GM19099 (cell line): ENCODE measurements around the gene SNX9.

ENCODE experiments used
- POLR2A ChIP-seq: IDR thresholded peaks from 3 replicates; pipeline ENCODE4 v1.6.1; 2011; ENCODE audit warnings: low read depth; ENCODE audit not compliant: insufficient read length; ENCODE audit errors: extremely low read depth

Gene SNX9

DNA sequence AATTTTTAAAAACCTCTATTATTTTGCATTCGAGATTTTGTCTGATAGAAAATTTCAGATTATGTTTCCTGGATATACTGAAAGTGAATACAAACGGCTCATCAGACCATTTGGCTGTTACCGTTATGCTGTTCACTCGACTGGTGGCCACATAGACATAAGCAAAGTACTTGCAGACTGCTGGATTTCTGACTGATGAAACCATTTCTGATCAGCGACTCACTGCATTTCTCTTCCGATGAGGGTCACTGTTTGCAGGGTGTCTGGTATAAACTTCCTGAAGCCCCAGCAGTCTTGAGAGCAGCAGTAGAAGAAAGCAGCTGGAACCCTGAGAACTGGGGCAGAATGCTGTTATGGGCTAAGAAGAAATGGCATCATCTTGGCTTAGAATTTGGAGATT lies 17.7 kb downstream of the SNX9 start:
- TF ChIP-seq POLR2A: no peak

DNA sequence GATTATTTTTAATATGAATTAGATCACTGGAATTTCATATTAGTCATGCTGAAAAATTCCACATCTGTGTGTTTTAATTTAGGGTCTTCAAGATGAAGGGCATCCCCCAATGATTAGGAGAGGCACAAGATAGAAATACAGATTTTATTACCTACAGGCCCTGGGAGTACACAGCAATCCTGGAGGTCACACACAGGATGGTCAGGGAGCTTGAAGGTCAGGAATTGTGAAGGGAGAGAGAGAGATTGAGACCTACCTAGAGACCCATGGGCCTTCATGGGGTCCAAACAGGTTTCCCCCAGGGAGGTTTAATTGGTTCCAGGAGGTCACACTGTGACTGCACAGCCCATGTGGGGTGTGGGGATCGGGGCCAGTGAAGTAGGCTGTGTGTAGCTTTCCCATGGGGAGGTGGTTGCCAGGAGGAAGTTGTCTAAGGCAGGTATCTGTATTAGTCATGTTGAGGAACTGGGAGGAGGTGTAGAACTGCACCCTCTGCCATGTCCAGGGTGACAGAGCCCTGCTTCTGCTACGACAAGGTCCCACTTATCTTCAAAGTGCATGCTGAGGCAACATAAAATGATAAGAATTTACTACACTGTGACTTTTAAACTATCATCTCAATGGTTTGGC lies 18.3 kb downstream of the SNX9 start:
- no peak for TF ChIP-seq POLR2A

DNA sequence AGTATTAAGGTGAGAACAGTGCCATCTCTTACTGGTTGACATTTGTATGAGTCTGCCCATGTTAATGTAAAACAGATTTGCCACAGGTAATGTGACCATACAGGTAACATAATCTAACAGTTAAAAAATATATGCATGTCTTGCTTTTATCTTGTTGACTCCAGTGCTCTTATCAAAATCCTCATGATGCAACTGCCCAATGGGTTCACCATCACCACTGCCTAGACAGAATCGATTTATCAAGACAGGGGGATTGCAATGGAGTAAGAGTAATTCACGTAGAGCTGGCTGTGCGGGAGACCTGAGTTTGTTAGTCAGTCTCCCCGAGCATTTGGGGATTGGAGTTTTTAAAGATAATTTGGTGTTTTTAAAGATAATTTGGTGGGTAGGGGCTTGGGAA lies 19.2 kb downstream of the SNX9 start:
- TF ChIP-seq POLR2A: no peak

DNA sequence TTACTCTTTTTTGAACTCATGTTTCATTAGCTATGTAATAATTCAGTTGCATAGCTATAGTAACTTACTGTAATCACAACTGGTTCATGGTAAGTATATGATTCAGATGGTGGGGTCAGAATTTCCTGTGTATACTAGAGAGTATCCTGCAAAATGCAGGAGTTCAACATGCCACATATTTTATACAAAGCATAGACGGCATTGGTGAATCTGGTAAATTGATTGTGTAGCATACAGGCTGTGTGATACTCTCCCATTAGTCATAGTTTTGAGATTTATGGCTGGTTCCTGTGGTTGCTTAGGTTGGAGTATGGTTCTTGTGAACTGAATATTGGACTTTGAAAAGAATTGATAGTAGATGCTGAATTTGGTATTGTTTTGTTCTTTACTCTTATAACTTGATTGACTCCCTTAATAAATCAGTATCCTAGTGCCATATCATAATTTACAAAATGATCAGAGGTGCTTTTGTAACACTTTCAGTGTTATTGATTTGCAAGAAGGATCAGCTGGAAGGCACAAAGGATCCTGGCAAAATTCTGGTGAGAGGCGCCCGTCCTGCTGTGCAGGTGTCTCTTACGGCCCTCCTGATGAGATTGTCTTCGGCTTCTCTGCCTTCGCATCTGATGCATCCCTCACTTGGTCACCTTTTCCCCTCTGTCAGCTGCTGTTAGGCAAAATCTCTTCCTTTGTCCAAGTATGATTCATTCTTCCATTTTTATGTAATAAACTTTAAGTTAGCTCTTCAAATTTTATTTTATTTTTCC lies 22.6 kb downstream of the SNX9 start:
- no peak for TF ChIP-seq POLR2A

DNA sequence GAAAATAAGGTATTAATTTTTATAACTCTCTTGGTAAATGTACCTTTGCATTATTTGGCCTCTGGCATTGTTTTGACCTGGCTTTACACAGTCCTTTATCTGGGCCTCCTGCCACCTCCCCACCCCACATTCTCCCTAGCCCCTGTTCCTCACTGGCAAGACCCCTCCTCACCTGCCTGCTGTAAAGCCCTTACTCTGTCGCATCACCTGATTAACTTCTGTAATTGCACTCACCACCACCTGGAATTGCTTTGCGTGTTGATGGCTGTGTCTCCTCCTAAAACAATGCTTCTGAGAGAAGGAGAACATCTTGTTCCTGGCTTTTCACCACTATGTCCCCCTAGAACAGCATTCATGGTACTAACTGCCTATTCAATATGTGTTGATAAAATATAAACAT lies 24.8 kb downstream of the SNX9 start:
- no peak for TF ChIP-seq POLR2A

DNA sequence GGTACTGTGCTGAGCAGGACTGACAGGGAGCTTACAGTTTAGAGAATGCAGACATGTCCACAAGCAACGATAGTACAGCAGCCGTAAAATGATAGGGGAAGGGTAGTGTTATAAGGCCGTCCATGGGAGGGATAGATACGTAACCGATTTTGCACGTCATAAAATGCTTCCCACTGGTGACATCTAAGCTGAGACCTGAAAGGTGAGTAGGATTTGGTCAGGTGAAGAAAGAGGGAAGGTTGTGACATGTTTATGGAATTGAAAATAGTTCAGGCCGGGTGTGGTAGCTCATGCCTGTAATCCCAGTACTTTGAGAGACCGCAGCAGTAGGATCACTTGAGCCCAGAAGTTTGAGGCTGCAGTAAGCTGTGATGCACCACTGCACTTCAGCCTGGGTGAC lies 25.6 kb downstream of the SNX9 start:
- TF ChIP-seq POLR2A: no peak

DNA sequence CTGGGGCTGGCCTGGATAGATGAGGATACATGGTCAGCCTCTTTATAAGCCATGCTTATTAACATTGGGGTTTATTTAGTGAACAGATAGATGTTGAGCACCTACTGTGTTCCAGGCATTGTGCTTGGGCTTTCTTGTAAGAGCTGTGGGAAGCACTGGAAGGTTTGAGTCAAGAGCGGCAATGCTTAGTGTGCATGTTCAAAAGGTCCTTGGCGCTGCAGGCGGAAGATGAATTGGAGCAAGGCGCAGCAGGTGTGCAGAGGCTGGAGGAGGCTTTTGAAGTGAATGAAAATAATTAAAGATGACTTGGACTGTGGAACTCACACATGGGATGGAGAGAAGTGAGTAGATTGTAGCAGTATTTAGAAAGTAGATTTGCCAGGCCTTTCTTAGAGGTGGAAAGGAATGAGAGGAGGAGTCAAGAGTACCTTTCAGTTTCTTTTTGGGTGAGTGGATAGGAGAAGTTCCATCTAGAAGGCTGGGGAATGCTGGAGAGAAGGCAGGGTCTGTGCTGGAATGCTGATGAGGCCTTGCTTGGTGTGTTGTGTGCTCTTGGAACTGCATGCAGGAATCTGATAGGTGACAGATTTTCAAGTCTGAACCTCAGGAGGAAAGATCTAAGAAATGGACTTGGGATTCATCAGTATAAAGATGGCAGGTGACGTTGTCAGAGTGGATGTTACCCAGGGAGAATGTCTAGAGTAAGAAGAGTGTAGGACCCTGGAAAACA lies 26.4 kb downstream of the SNX9 start:
- TF ChIP-seq POLR2A: no peak

DNA sequence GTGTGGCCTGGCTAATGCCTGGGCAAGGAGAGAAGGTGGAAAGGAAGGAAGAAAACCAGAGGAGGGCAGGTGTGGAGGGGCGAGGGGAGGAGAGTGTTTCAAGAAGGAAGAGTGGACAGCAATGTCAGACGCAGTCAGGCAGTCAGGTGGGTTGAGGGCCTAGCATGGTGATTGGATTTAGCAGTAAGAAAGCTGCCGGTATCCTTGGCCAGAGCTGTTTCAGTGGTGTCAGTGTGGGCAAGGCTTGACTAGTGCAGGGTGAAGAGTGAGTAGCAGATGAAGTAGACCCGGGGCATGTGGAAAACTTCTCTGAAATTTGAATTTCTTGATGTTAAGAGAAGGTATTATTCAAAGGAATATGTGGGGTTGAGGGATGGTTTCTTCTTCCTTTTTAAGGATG lies 27.0 kb downstream of the SNX9 start:
- TF ChIP-seq POLR2A: no peak

DNA sequence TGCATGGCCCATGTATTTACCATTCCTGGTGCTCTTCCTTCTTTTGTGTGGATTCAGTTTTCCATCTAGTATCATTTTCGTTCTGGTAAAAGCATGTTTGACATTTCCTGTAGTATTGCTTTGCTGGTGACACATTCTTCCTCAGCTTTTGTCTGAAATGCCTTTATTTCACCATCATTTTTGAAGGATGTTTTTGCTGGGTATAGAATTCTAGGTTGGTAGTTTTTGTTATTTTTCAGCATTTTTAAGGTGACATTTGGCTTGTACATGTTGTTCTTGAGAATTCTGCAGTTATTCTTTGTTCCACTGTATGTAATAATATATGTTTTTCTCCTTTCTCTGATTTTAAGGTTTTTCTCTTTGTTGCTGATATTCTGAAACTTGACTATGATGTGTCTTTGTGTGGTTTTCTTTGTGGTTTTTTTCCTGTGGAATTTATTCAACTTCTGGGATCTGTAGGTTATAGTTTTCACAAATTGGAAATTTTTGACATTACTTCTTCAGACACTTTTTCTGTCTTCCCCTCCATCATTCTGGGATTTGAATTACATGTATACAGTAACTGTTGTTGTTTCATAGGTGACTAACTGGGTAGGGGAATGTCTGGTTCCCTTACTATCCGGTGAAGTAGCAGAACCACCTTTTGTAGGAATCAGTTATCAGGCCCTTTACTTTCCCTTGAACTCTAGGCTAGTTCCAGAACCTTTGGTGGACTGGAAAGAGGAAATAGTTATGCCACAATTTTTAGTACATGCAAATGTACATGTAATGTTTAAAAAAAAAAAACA lies 30.2 kb downstream of the SNX9 start:
- TF ChIP-seq POLR2A: no peak

DNA sequence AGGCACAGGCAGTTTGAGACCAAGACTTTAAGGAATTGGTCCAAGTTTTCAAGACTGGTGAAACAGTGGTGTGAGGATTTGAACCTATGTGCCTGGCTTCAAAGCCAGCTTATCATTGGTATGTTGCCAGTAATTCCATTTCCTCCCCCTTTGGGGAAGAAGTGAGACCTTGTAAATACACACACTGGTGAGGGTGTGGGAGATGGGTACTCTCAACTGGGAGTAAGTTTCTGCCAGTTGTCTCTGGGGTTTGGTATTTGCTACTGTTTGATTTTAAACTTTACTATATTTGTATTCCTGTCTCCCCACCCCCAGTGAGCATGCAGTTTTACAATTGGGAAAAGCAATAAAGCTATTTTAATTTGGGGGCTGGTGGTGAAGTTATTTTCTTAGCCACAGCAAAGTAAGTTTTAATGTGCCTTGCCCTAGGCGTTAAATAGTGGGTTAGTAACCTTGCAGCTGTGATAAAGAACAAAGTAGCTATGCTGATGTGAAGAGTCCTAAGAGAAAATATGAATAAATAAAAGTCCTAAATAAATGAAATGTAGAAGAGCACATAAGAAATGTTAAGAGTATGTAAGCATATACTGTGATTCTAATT lies 31.0 kb downstream of the SNX9 start:
- TF ChIP-seq POLR2A: no peak

DNA sequence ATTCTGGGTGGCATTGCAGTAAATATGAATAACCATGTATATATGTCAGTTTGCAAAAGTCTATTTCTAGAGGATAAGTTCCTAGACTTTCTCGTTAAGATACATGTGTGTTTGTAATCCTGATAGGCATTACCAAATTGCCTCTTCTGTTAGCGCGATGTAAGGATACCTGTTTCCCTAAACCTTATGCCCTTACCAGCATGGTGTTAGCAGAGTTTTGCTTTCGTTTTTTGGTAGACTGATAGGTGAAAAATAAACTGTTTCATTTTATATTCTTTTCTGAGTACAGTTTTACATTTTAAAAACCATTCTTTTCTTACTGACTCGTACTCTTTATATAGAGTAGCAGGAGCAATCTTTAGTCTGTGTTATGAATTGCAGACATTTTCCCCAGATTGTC lies 32.3 kb downstream of the SNX9 start:
- TF ChIP-seq POLR2A: no peak

DNA sequence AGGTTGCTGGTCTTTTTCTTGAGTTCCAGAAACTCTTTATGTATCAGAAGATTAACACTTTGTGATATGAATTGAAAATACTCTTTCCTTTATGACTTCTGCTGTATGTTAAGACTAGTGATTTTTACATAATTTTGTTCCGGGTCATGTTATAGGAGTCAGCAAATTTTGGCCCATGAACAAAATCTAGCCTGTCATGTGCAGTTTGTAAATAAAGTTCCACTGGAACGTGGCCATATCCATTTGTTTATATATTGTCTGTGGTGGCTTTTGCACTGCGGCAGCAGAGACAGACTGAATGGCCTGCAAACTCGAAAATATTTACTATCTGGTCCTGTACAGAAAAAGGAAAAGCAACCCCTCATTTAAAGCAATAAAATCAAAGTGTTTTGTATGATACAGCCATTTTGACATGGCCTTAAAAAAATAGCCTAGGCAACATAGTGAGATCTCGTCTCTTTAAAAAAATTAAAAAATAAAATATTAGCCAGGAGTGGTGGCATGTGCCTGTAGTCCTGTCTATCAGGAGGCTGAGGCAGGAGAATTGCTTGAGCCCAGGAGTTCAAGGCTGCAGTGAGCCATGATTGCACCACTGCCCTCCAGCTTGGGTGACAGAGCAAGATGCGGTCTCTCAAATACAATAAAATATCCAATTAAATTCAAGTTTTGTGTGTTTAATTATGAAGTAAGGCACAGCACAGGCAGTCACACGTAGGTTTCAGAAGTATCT lies 36.9 kb downstream of the SNX9 start:
- TF ChIP-seq POLR2A: no peak

DNA sequence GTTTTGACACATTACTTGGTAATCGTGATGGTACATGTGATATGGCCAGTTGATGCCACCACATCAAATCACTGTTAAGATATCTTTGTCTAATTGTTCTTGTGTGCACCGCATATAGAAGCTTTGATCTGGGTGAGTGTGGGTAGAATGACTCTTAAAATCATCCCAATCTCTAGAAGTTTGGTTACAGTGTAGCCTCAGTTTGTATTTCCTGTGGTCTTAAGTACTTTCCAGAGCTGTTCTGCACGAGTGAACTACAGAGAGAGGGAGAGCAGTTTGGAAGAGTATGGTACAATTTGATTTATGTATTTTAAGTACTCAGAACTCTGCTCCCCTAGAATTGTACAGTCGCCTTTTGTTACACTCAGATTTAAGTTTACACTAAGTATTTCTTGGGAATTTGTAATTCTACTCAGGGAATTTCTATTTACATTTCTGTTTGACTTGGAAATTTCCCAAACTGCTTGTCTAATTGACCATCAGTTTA lies 37.5 kb downstream of the SNX9 start:
- no peak for TF ChIP-seq POLR2A

DNA sequence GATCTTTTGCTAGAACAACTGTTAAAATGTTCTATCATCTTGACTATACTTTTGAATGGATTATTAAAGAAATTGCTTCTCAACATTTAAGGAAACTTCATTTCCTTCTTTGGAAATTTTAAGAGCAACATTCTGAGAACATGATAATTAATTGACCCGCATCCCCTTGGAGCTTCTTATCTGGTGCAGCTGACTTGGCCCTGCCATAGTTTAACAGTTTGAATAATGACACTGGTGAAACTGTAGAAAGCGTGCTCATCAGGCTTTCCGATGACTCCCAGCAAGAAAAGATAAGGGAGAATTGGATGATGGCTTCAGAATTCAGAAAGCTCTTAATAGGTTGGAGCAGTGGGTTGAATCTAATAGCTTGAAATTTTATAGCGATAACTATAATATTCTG lies 38.1 kb downstream of the SNX9 start:
- TF ChIP-seq POLR2A: no peak

DNA sequence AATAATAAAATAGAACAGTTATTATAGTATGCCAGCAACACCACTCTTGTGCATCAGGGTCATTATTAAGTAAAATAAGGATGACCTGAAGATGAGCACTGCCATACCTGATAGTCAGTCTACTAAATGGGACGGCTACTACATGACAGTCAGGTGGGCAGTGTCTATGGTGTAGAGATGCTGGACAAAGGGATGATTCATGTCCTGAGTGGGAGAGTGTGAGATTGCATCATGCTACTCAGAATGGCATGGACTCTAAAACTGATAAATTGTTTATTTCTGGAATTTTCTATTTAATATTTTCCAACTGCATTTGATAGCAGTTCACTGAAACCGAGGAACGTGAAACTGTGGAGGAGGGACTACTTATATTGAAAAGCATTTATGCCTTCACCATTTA lies 38.8 kb downstream of the SNX9 start:
- TF ChIP-seq POLR2A: no peak

DNA sequence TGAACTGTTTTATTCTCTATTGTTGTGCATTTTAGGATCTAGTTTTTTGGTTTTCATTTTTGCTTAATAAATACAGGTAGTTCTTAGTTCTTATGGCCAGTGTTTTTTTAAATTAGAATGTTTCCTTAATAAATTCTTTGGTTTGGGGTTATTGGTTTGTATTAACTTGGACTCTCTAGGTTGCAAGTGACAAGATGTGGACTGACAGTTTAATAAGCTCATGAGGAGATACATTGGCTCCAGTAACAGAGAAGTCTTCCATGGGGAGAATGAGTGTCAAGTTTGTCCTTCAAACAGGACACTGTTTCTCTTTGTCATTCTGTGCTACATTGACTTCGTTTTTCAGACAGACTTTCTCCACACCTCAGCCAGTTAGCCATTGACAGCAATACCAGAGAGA lies 39.7 kb downstream of the SNX9 start:
- TF ChIP-seq POLR2A: no peak
